WERI-Rb-1 (cell line): ENCODE measurements around the gene CKB.

Experiments used
- DNase-seq: peaks from one replicate; pipeline ENCODE4 v3.0.0-alpha.2; 2020
- H3K27ac ChIP-seq: fragments of 250-450 bp; sonication (Bioruptor Pico); 2 replicates; pipeline ENCODE4 v1.5.1; 2020; ENCODE audit warnings: mild to moderate bottlenecking, moderate library complexity
- H3K27me3 ChIP-seq: fragments of 250-450 bp; sonication (Bioruptor Pico); 2 replicates; pipeline ENCODE4 v1.5.1; 2021; ENCODE audit warnings: mild to moderate bottlenecking, low read depth, moderate library complexity; ENCODE audit not compliant: insufficient read depth, severe bottlenecking
- H3K36me3 ChIP-seq: fragments of 250-450 bp; sonication (Bioruptor Pico); 2 replicates; pipeline ENCODE4 v1.5.1; 2020; ENCODE audit warnings: mild to moderate bottlenecking, moderate library complexity
- H3K4me3 ChIP-seq: 2 replicates; pipeline ENCODE4 v1.5.1; 2011; ENCODE audit warnings: low read depth, mild to moderate bottlenecking, control low read depth, low read length
- H3K9me3 ChIP-seq: fragments of 250-450 bp; sonication (Bioruptor Pico); 2 replicates; pipeline ENCODE4 v1.5.1; 2021; ENCODE audit warnings: mild to moderate bottlenecking, moderate library complexity; ENCODE audit not compliant: severe bottlenecking
- TF ChIP-seq, protein P1 (sequence below): IDR thresholded peaks from 2 replicates; pipeline ENCODE4 v1.5.1; 2011; ENCODE audit warnings: low read depth, mild to moderate bottlenecking, control low read depth, inconsistent platforms, low read length

The CKB gene

DNA sequence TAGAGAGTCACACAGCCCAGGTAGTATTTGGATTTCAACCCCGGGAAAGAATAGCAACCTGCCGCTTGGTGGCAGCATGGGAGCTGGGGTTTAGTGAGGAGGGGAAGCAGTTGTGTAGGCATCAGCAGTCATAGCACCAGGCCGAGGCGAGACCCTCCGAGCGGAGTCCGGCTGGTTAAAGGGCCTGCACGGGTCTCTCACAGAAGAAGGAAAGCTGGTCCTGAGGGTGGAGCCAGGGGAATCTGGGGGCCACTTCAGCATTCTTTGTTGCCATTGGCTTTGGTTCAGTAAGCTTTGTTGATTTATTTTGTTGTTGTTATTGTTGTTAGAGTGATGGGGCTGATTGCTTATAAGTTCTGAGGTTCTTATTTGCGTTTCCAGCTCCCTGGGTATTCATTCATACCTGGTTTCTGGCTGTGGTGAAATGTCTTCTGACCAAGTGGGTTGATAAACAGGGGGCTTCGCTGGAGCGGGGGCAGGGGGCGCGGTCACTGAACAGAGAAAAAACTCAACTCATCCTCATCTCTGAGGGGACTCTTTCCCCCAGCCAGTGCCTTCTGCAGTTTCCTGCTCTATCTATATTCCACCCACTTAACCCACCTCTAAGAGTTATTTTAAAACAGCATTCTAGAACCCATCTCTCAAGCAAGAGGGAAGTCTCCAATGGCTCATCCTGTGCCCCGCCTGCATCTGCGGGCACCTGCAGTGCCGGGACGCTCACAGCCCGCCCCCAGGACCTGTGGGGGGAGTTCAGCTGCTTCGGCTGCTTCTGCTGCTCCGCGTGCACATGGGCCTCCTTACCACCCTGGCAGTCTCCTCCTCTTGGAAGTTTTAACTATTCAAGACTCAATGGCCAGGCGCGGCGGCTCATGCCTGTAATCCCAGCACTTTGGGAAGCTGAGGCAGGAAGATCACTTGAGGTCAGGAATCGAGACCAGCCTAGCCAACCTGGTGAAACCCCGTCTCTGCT is 11.6 kb downstream of the CKB start:
- no peak for DNase-seq
- Histone ChIP-seq H3K36me3 (no peaks in the 10 kb centered on the region; the same call in none of the 2 replicates), H3K27ac (no peak overlapping the region), H3K9me3 (no peaks in the 10 kb centered on the region), H3K4me3 (no peak overlapping the region), H3K27me3 (no peaks in the 10 kb centered on the region)
- TF ChIP-seq, protein P1, sequence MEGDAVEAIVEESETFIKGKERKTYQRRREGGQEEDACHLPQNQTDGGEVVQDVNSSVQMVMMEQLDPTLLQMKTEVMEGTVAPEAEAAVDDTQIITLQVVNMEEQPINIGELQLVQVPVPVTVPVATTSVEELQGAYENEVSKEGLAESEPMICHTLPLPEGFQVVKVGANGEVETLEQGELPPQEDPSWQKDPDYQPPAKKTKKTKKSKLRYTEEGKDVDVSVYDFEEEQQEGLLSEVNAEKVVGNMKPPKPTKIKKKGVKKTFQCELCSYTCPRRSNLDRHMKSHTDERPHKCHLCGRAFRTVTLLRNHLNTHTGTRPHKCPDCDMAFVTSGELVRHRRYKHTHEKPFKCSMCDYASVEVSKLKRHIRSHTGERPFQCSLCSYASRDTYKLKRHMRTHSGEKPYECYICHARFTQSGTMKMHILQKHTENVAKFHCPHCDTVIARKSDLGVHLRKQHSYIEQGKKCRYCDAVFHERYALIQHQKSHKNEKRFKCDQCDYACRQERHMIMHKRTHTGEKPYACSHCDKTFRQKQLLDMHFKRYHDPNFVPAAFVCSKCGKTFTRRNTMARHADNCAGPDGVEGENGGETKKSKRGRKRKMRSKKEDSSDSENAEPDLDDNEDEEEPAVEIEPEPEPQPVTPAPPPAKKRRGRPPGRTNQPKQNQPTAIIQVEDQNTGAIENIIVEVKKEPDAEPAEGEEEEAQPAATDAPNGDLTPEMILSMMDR: no peak

DNA sequence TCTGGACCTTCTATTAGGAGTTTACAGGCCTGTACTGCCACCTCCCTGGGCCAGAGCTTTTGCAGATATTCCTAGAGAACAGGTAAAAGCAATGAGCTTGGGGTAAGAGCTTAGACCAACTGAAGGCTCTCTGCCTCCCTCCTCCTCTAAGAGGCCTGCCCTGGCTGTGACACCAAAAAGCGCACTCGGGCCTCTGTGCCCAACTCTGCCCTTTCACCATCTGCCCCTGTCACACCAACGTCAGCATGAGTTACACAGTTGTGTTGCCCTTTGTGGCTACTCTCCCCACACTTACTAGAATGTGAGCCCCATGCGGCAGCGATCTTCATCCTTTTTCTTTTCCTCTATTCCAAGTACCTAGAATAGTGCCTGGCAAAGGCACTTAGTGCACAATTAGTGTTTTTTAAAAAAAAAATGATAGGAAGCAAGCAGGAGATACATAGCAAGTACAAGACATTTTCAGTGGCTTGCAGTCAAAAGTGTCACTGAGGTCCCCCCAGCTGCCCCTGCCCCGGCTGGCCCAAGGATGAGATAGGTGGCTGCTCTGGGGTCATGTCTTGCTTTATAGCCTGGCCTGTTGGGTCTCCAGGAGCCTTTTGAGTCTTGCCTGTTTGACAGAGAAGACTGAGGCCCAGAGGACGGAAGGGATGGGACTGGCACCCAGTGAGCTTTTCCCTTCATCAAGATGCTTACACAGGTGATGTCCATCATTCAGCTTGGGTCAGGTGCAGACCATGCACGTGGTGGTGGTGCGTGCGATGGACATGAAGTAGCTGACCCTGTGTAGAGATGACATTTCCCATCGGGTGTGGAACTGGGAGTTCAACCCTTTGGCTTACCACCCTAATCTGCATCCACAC is 12.5 kb downstream of the CKB start:
- no peak overlapping the region for H3K4me3 ChIP-seq

DNA sequence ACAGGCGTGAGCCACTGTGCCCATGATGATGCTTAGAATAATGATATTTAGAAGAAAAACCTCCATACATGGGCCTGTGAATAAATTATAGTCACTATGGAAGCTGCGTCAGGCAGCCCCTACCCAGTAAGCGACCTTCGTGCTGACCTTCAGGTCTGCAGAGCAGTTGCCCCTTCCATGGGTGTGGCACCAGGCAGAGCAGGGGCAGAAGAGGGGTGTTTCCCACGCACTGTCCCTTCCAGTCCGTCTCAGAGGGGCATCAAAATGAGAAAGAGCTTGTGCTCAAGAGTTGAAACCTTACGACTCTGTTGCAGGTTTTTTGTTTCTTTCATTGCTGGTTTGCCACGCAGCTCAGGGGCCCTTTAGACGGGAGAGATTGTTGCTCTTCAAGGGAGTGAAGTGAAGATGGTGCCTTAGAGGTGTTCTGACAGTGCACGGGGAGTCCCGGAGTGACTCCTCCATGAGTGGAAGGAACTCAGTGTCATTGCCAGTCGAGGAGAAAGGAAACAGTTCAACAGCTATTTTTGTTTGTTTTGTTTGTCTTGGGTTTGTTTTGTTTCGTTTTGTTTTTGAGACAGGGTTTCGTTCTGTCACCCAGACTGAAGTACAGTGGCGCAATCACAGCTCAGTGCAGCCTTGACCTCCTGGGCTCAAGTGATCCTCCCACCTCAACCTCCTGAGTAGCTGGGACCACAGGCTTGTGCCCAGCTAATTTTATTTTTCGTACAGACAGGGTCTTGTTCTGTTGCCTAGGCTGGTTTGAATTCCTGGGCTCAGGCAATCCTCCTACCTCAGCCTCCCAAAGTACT is 13.9 kb downstream of the CKB start:
- Histone ChIP-seq H3K4me3 (no peak overlapping the region), H3K27ac (no peak overlapping the region), H3K27me3 (no peaks in the 10 kb centered on the region), H3K9me3 (no peaks in the 10 kb centered on the region), H3K36me3 (peaks cover 16% of the 10 kb centered on the region)
- TF ChIP-seq, protein P1: no peak
- no peak for DNase-seq

More for the DNA sequence above, 12.5 kb downstream of the CKB start:
- Histone ChIP-seq H3K9me3 (no peaks in the 10 kb centered on the region), H3K27ac (no peak overlapping the region), H3K27me3 (no peaks in the 10 kb centered on the region), H3K36me3 (peaks cover 5% of the 10 kb centered on the region)
- DNase-seq: no peak
- TF ChIP-seq, protein P1: no peak

DNA sequence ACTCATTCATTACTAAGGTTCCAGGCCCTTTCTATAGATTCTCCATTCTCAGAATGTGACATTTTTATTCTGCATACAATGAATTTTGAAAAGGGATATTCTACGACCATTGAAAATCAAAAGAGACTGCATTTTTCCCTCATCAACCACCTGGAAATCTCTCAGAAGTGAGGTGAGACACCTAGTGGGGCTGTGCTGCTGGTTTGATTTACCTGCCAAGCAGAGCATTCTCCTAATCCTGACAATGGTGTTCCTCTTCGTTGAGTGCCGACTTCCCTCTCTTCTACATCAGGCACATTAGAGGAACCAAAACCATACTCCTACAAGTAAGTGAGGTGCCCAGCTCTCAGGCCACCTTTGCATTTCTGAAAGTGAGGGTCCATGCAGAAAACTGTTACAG is 14.9 kb downstream of the CKB start:
- no peak for DNase-seq
- Histone ChIP-seq H3K9me3 (no peaks in the 10 kb centered on the region), H3K4me3 (no peak overlapping the region), H3K27me3 (no peaks in the 10 kb centered on the region), H3K27ac (no peak overlapping the region), H3K36me3 (peaks cover 25% of the 10 kb centered on the region)
- TF ChIP-seq, protein P1: no peak

DNA sequence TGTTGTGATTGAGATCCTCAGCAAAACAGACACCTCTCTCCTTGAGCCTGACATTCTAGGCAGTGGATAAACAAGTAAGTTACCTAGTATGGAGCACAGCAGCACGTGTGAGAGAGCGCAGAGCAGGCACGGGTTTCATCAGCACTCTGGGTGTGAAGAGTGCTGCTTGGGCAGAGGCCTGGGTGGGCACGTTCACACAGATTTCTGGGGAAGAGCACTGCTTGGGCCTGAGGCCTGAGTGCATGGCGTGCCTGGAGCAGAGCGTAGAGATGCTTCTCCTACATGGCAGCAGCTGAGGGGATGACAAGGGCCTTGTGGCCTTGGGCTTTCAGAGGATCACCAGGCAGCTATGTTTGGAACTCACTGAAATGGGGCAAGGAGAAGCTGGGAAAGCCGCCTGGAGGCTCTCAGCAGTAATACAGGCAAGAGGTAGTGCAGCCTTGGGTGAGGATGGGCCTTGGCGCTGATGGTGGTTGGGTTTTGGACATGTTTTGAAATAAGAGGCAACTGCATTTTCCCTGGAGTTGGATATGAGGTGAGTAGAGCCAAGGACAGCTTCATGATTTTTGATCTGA is 17.6 kb downstream of the CKB start:
- TF ChIP-seq, protein P1: peak; percentile 30; the same call in 1 of the 2 replicates
- DNase-seq: no peak
- Histone ChIP-seq H3K9me3 (no peaks in the 10 kb centered on the region), H3K27ac (no peak overlapping the region), H3K27me3 (no peaks in the 10 kb centered on the region), H3K4me3 (no peak overlapping the region), H3K36me3 (peaks cover 37% of the 10 kb centered on the region)
